ENCODE measurements around the gene LAD1. TPM values are rescaled to one million over a fixed set of nuclear protein-coding genes. Genes with fewer than 3 reads are reported as not detected.

LAD1 gene
- total RNA-seq, 1 donor from 2014 or later: 1.2 TPM

DNA sequence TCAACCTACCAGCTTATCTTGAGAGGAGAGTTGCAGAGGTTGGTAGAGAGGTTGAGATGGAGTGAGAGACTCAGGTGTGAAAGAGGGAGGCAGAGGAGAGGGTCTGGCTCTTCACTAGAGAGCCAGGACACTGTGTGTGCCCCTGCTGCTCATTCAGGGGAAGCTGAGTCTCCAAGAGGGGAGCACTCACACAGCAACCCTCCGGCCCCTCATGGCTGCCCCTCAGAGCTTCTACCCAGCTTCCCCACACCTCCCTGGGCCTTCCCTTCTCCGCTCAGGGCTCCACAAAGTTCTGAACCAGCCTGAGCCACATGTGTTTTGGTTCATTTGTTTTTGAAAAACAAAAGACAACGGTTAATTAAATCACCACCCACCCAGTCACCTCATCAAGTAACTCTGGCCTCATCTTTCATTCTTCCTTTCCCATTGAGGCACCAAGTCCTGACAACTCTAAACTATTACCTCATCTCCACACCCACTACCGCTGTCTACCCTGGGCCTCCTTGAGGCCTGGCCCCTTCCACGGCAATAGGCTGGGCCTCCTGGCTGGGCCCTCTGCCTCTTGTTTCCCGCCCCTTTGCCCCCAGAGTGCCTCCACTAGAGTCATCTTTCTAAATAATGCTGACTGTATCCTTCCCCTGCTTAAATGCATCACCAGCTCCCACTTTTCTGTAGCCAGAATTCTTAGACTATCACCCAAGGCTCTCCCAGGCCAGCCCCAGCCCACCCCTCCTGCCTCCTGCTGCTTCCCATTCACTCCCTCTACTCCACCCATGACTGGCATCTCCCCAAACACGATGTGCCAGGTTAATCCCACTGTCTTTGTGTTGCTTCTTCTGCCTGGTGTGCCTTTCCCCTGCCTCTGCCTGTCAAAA is 54.7 kb downstream of the LAD1 start:
- H3K9me3 Mint-ChIP-seq (ENCODE audit: unreplicated experiment): peaks cover 8% of the 10 kb centered on the region
- H3K27ac Mint-ChIP-seq (ENCODE audit: unreplicated experiment): no peak overlapping the region
- no peak for TF ChIP-seq EZH2 (IDR thresholded peaks at IDR 0.05; ENCODE audit: insufficient read depth, low read length)
- TF ChIP-seq, protein P1, sequence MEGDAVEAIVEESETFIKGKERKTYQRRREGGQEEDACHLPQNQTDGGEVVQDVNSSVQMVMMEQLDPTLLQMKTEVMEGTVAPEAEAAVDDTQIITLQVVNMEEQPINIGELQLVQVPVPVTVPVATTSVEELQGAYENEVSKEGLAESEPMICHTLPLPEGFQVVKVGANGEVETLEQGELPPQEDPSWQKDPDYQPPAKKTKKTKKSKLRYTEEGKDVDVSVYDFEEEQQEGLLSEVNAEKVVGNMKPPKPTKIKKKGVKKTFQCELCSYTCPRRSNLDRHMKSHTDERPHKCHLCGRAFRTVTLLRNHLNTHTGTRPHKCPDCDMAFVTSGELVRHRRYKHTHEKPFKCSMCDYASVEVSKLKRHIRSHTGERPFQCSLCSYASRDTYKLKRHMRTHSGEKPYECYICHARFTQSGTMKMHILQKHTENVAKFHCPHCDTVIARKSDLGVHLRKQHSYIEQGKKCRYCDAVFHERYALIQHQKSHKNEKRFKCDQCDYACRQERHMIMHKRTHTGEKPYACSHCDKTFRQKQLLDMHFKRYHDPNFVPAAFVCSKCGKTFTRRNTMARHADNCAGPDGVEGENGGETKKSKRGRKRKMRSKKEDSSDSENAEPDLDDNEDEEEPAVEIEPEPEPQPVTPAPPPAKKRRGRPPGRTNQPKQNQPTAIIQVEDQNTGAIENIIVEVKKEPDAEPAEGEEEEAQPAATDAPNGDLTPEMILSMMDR (IDR thresholded peaks at IDR 0.05; ENCODE audit: insufficient read depth, low read depth, low read length): no peak
- Histone ChIP-seq H3K4me2 (ENCODE audit: low read length) (no peak overlapping the region), H3K27me3 (ENCODE audit: insufficient read depth, low read length) (peaks cover 18% of the 10 kb centered on the region), H3K4me1 (ENCODE audit: insufficient read depth, low read length) (no peaks in the 10 kb centered on the region), H4K20me1 (ENCODE audit: insufficient read depth, low read length) (no peaks in the 10 kb centered on the region), H3K79me2 (ENCODE audit: insufficient read depth, low read length) (no peaks in the 10 kb centered on the region), H3K9me3 (ENCODE audit: insufficient read depth, low read depth, low read length) (no peaks in the 10 kb centered on the region), H2AFZ (ENCODE audit: low read depth, low read length) (no peak overlapping the region), H3K9ac (ENCODE audit: low read length) (no peak overlapping the region), H3K4me3 (ENCODE audit: insufficient read depth, low read depth, low read length) (no peak overlapping the region), H3K36me3 (ENCODE audit: insufficient read depth, low read length) (no peaks in the 10 kb centered on the region), H3K27ac (ENCODE audit: low read depth, low read length) (no peak overlapping the region)
- no peaks in the 10 kb centered on the region for H3K36me3 Mint-ChIP-seq (ENCODE audit: low read depth, unreplicated experiment)
- no peak for DNase-seq (ENCODE audit: low read depth)
- no peak overlapping the region for H3K4me3 Mint-ChIP-seq (ENCODE audit: unreplicated experiment)
- H3K27me3 Mint-ChIP-seq (ENCODE audit: low read depth, unreplicated experiment): peaks cover 16% of the 10 kb centered on the region
- no peak for FAIRE-seq
- peaks cover 3% of the 10 kb centered on the region for H3K4me1 Mint-ChIP-seq (ENCODE audit: low read depth, unreplicated experiment)

DNA sequence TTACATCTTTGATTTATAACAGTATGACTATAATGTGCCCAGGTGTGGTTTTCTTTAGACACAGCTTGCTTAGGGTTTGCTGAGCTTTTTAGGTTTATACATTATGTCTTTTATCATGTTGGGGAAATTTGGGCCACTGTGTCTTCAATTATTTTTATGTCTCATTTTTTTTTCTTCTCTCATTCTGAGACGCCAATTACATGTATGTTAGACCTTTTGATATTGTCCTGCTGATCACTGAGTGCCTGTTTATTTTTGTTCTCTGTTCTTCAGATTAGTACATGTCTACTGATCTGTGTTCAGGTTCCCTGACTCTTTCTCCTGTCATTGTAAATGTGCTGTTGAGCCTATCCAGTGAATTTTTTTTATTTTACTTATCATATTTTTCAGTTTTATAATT is 57.7 kb downstream of the LAD1 start:
- Histone ChIP-seq H4K20me1 (ENCODE audit: insufficient read depth, low read length) (no peaks in the 10 kb centered on the region), H3K4me3 (ENCODE audit: insufficient read depth, low read depth, low read length) (no peak overlapping the region), H3K4me2 (ENCODE audit: low read length) (no peak overlapping the region), H3K79me2 (ENCODE audit: insufficient read depth, low read length) (no peaks in the 10 kb centered on the region), H2AFZ (ENCODE audit: low read depth, low read length) (no peak overlapping the region), H3K9ac (ENCODE audit: low read length) (no peak overlapping the region), H3K27ac (ENCODE audit: low read depth, low read length) (no peak overlapping the region), H3K4me1 (ENCODE audit: insufficient read depth, low read length) (no peaks in the 10 kb centered on the region), H3K27me3 (ENCODE audit: insufficient read depth, low read length) (peaks cover 14% of the 10 kb centered on the region), H3K9me3 (ENCODE audit: insufficient read depth, low read depth, low read length) (no peaks in the 10 kb centered on the region), H3K36me3 (ENCODE audit: insufficient read depth, low read length) (no peaks in the 10 kb centered on the region)
- Mint-ChIP-seq H3K27me3 (ENCODE audit: low read depth, unreplicated experiment) (peaks cover 24% of the 10 kb centered on the region), H3K4me3 (ENCODE audit: unreplicated experiment) (no peak overlapping the region), H3K9me3 (ENCODE audit: unreplicated experiment) (peaks cover 10% of the 10 kb centered on the region), H3K27ac (ENCODE audit: unreplicated experiment) (no peak overlapping the region), H3K4me1 (ENCODE audit: low read depth, unreplicated experiment) (no peaks in the 10 kb centered on the region), H3K36me3 (ENCODE audit: low read depth, unreplicated experiment) (no peaks in the 10 kb centered on the region)
- FAIRE-seq (no peak), DNase-seq (ENCODE audit: low read depth) (no peak)
- TF ChIP-seq, protein P1 (IDR thresholded peaks at IDR 0.05; ENCODE audit: insufficient read depth, low read depth, low read length): no peak

Measured in astrocyte (in vitro differentiated cells and primary cell).